Endothelial cell of umbilical vein (primary cell): Measurements from ENCODE around the gene RAB12. TPM values are rescaled to one million over a fixed set of nuclear protein-coding genes. Genes with fewer than 3 reads are reported as not detected.

Experiments used
- BruUV-seq: library from RNA; stranded (reverse); fragments of 400-500 nt; replicated peaks from 2 replicates; lab custom pipeline; 2021; lab: Mats Ljungman, UMichigan
- CTCF ChIA-PET: fragments of 300-600, 350-600 bp; sonication (Branson Sonifier 250); formaldehyde crosslinking; loops from one replicate; lab custom pipeline; 2021; ENCODE audit warnings: antibody characterized with exemption, inconsistent platforms; lab: Charles Lee
- POLR2A ChIA-PET: fragments of 300-600, 350-600 bp; sonication (Branson Sonifier 250); formaldehyde crosslinking; loops from one replicate; lab custom pipeline; 2021; ENCODE audit warnings: antibody characterized with exemption, inconsistent platforms; lab: Charles Lee
- DNase-seq: peaks from one replicate; pipeline ENCODE4 v3.0.0-alpha.2; 2011; ENCODE audit warnings: low read depth, low spot score
- FAIRE-seq: peaks from 2 replicates; lab custom pipeline; 2011; peaks lifted over from hg19 to GRCh38; lab: Jason Lieb, UNC
- H2AFZ ChIP-seq: 2 replicates; pipeline ENCODE4 v1.6.0; 2012; ENCODE audit warnings: low read depth, low read length, control low read depth, inconsistent platforms
- H3K27ac ChIP-seq: 2 replicates; pipeline ENCODE4 v1.5.1; 2011; ENCODE audit warnings: low read depth, mild to moderate bottlenecking, control low read depth, low read length, moderate library complexity; ENCODE audit not compliant: insufficient read depth
- H3K27me3 ChIP-seq, 2 experiments: 2 replicates each; pipeline versions ENCODE4 v1.6.0 to v1.6.1; 2011; ENCODE audit warnings: low read length in 2 of 2, mixed read lengths in 1 of 2; ENCODE audit not compliant: control insufficient read depth in 2 of 2, insufficient read depth in 2 of 2
- H3K36me3 ChIP-seq, 2 experiments: 2 replicates in 1 of 2; 3 replicates in 1 of 2; pipeline ENCODE4 v1.5.1; 2011; ENCODE audit warnings: low read length in 2 of 2, mild to moderate bottlenecking in 1 of 2, moderate library complexity in 1 of 2; ENCODE audit not compliant: control insufficient read depth in 2 of 2, insufficient read depth in 2 of 2; ENCODE audit errors: extremely low read depth in 1 of 2
- H3K4me1 ChIP-seq: 3 replicates; pipeline ENCODE4 v1.5.1; 2011; ENCODE audit warnings: mild to moderate bottlenecking, low read length; ENCODE audit not compliant: control insufficient read depth, insufficient read depth; ENCODE audit errors: extremely low read depth
- H3K4me2 ChIP-seq: 2 replicates; pipeline ENCODE4 v1.6.1; 2011; ENCODE audit warnings: low read length, control low read depth, mixed read lengths; ENCODE audit not compliant: insufficient read depth
- H3K4me3 ChIP-seq, 3 experiments: fragments of 200-600 bp in 1 of 3; sonication (generic), shearing (Covaris generic) in 1 of 3; replicated peaks in 1 of 3; 2 replicates each; pipeline ENCODE4 v1.5.1; 2011 to 2016; ENCODE audit warnings: control low read depth in 3 of 3, low read length in 3 of 3, mild to moderate bottlenecking in 2 of 3, inconsistent platforms in 1 of 3, low read depth in 1 of 3, moderate library complexity in 1 of 3; ENCODE audit not compliant: insufficient read depth in 1 of 3
- H3K79me2 ChIP-seq: 2 replicates; pipeline ENCODE4 v1.6.0; 2012; ENCODE audit warnings: low read length, inconsistent platforms; ENCODE audit not compliant: control insufficient read depth, insufficient read depth
- H3K9ac ChIP-seq: replicated peaks from 2 replicates; pipeline ENCODE3; 2011; ENCODE audit warnings: low read length, control low read depth; ENCODE audit not compliant: insufficient read depth; ENCODE audit errors: extremely low read depth
- H3K9me1 ChIP-seq: replicated peaks from 3 replicates; pipeline ENCODE4 v1.6.0; 2011; ENCODE audit warnings: mild to moderate bottlenecking, low read length; ENCODE audit not compliant: control insufficient read depth, insufficient read depth; ENCODE audit errors: extremely low read depth
- H3K9me3 ChIP-seq: replicated peaks from 2 replicates; pipeline ENCODE4 v1.5.1; 2012; ENCODE audit warnings: low read length, inconsistent platforms; ENCODE audit not compliant: control insufficient read depth, insufficient read depth
- H4K20me1 ChIP-seq: replicated peaks from 2 replicates; pipeline ENCODE3; 2011; ENCODE audit warnings: mild to moderate bottlenecking, low read length; ENCODE audit not compliant: control insufficient read depth, insufficient read depth; ENCODE audit errors: extremely low read depth
- EZH2 ChIP-seq: IDR thresholded peaks from 2 replicates; pipeline ENCODE4 v1.6.1; 2012; ENCODE audit warnings: borderline replicate concordance, low read depth, mild to moderate bottlenecking, moderate library complexity, low read length, inconsistent platforms; ENCODE audit not compliant: severe bottlenecking
- FOS ChIP-seq: IDR thresholded peaks from 2 replicates; pipeline ENCODE4 v1.6.1; 2011; ENCODE audit warnings: mild to moderate bottlenecking, low read length, moderate library complexity, borderline replicate concordance; ENCODE audit not compliant: insufficient read depth
- GATA2 ChIP-seq: IDR thresholded peaks from 2 replicates; pipeline ENCODE4 v1.7.0; 2011; ENCODE audit warnings: low read depth, mild to moderate bottlenecking, moderate library complexity, mixed read lengths, low read length; ENCODE audit not compliant: insufficient read length, insufficient read depth
- JUN ChIP-seq: IDR thresholded peaks from 2 replicates; pipeline ENCODE4 v1.6.1; 2011; ENCODE audit warnings: borderline replicate concordance, low read depth; ENCODE audit not compliant: insufficient read length, insufficient read depth
- POLR2A ChIP-seq: IDR thresholded peaks from 2 replicates; pipeline ENCODE4 v1.6.1; 2012; ENCODE audit warnings: low read depth, mild to moderate bottlenecking, control low read depth, low read length
- POLR2AphosphoS5 ChIP-seq: IDR thresholded peaks from 2 replicates; pipeline ENCODE4 v1.6.1; 2012; ENCODE audit warnings: low read depth, mild to moderate bottlenecking, control low read depth, low read length, moderate library complexity; ENCODE audit not compliant: insufficient read depth
- dilution Hi-C: fragments of 300-500 bp; cut with MboI; formaldehyde crosslinking; loops from one replicate; pipeline ENCODE4 v1.15.0; 2019; ENCODE audit warnings: low sequenced_read_pairs; ENCODE audit not compliant: extremely low pct_ligation_motif_present
- intact Hi-C: fragments of 100-400 bp; cut with micrococcal nuclease; formaldehyde crosslinking; loops from one replicate; pipeline ENCODE4 v1.10.0; 2022
- polyA plus RNA-seq, 4 experiments: library from polyadenylated mRNA; depleted of rRNA in 3 of 4; stranded (reverse) in 3 of 4; unstranded in 1 of 4; fragments of >200 nt; gene quantifications; 2 replicates each; pipeline versions ENCODE4 v1.2.1 to v1.2.3, GENCODE V29; 2011 to 2012; ENCODE audit warnings: missing spikeins in 1 of 4
- total RNA-seq: library from RNA; stranded (reverse); gene quantifications from 2 replicates; pipeline ENCODE4 v1.2.3, GENCODE V29; 2021
- TF ChIP-seq, protein P1 (sequence below): IDR thresholded peaks from 2 replicates; pipeline ENCODE4 v1.6.1; 2011; ENCODE audit not compliant: insufficient read depth, insufficient read length
- TF ChIP-seq, protein P2 (sequence below), 2 donors: IDR thresholded peaks; 1 replicate in 1 of 2; 2 replicates in 1 of 2; pipeline ENCODE4 v1.5.1; 2011; ENCODE audit warnings: low read length in 2 of 2, mild to moderate bottlenecking in 2 of 2, moderate library complexity in 2 of 2, control low read depth in 1 of 2, inconsistent platforms in 1 of 2, low read depth in 1 of 2; ENCODE audit not compliant: insufficient read depth in 1 of 2; ENCODE audit errors: extremely low read depth in 1 of 2

The RAB12 gene
- total and polyA plus RNA-seq, 2 donors (not counting 3 experiments of a cell fraction or from before 2014, with no cell fraction given) = 11.5 to 42.0 TPM

DNA sequence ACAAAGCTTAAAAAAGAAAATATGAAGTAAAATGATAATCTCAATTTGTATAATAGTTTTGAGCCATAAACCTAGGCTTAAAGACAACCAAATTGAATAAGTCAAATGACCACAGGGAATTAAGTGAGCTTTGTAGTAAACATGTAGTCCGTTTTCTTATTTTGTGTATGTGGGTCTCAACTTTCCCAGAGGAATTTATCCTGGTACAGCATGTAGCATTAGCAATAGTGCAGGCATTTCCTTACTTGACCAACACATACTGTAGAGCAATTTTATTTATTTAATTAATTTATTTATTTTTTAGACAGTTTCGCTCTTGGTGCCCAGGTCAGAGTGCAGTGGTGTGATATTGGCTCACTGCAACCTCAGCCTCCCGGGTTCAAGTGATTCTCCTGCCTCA lies 58.6 kb downstream of the RAB12 start:
- no peak for FAIRE-seq
- dilution Hi-C loops (no loop called here), intact Hi-C loops (no loop called here)
- ChIA-PET CTCF (interaction anchor here (1.1 to 1.8 kb wide), 4 partner anchors 10 to 320 kb away, joined by 3 to 17 read pairs (median 4); no protein-coding TSS in a partner anchor), POLR2A (no interaction called here)
- H3K9ac ChIP-seq = no peak overlapping the region
- no peaks in the 10 kb centered on the region for H3K27me3 ChIP-seq
- no peak overlapping the region for H2AFZ ChIP-seq
- H3K36me3 ChIP-seq = no peaks in the 10 kb centered on the region
- no peaks in the 10 kb centered on the region for H3K79me2 ChIP-seq
- H3K9me1 ChIP-seq = no peaks in the 10 kb centered on the region
- no peak overlapping the region for H3K27ac ChIP-seq
- H3K4me2 ChIP-seq = no peak overlapping the region
- TF ChIP-seq, protein P1, sequence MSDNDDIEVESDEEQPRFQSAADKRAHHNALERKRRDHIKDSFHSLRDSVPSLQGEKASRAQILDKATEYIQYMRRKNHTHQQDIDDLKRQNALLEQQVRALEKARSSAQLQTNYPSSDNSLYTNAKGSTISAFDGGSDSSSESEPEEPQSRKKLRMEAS = no peak
- TF ChIP-seq EZH2 (no peak), GATA2 (no peak), POLR2A (no peak), POLR2AphosphoS5 (no peak), FOS (no peak), JUN (no peak)
- TF ChIP-seq, protein P2, sequence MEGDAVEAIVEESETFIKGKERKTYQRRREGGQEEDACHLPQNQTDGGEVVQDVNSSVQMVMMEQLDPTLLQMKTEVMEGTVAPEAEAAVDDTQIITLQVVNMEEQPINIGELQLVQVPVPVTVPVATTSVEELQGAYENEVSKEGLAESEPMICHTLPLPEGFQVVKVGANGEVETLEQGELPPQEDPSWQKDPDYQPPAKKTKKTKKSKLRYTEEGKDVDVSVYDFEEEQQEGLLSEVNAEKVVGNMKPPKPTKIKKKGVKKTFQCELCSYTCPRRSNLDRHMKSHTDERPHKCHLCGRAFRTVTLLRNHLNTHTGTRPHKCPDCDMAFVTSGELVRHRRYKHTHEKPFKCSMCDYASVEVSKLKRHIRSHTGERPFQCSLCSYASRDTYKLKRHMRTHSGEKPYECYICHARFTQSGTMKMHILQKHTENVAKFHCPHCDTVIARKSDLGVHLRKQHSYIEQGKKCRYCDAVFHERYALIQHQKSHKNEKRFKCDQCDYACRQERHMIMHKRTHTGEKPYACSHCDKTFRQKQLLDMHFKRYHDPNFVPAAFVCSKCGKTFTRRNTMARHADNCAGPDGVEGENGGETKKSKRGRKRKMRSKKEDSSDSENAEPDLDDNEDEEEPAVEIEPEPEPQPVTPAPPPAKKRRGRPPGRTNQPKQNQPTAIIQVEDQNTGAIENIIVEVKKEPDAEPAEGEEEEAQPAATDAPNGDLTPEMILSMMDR (IDR thresholded peaks at IDR 0.05; ENCODE audit: extremely low read depth in 1 of 2, insufficient read depth in 1 of 2, low read depth in 1 of 2, low read length in 2 of 2) = no peak
- no peak overlapping the region for H3K4me3 ChIP-seq
- no peaks in the 10 kb centered on the region for H4K20me1 ChIP-seq
- no peaks in the 10 kb centered on the region for H3K9me3 ChIP-seq
- H3K4me1 ChIP-seq = peaks cover 19% of the 10 kb centered on the region
- DNase-seq = peak; percentile 33
- no TSS peak for BruUV-seq
